ENCODE measurements around the gene KAZN.

The KAZN gene

GRCh38 chr1:14989931-14990728, 391.6 kb downstream of the KAZN start:
- FAIRE-seq: no peak
- DNase-seq (ENCODE audit: insufficient read length, low spot score): no peak
- no peak for TF ChIP-seq CTCF (IDR thresholded peaks at IDR 0.05; ENCODE audit: insufficient read depth, missing control alignments)

DNA sequence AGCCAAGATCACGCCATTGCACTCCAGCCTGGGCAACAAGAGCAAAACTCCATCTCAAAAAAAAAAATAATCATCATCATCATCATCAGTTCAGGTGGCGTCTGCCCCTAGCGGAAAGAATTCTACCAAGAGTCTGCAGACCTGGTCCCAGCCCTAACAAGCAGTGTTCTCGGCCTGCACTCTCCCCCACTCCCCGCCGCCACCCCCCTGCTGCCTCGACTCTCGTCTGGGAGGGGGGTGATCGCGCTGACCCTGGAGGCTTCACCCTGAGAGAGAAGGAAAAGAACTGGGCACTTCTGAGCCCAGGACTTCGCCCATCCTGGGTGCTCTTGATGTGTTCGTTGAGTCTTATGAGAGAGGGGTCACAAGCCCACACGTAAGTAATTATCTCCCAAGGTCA, 394.9 kb downstream of the KAZN start:
- FAIRE-seq: no peak
- no peak for TF ChIP-seq CTCF (IDR thresholded peaks at IDR 0.05; ENCODE audit: insufficient read depth, missing control alignments)
- DNase-seq (ENCODE audit: insufficient read length, low spot score): no peak

- no peak for TF ChIP-seq CTCF (IDR thresholded peaks at IDR 0.05; ENCODE audit: insufficient read depth, missing control alignments)
- DNase-seq (ENCODE audit: insufficient read length, low spot score) (no peak), FAIRE-seq (no peak)
Measured at GRCh38 chr1:14994148-14994547, 395.7 kb downstream of the KAZN start.

- DNase-seq (ENCODE audit: insufficient read length, low spot score): no peak
- no peak for TF ChIP-seq CTCF (IDR thresholded peaks at IDR 0.05; ENCODE audit: insufficient read depth, missing control alignments)
- no peak for FAIRE-seq
Measured at GRCh38 chr1:14994841-14995437, 396.5 kb downstream of the KAZN start.

- no peak for TF ChIP-seq CTCF (IDR thresholded peaks at IDR 0.05; ENCODE audit: insufficient read depth, missing control alignments)
- no peak for FAIRE-seq
- no peak for DNase-seq (ENCODE audit: insufficient read length, low spot score)
Measured at GRCh38 chr1:14996133-14997050, 397.9 kb downstream of the KAZN start.

DNA sequence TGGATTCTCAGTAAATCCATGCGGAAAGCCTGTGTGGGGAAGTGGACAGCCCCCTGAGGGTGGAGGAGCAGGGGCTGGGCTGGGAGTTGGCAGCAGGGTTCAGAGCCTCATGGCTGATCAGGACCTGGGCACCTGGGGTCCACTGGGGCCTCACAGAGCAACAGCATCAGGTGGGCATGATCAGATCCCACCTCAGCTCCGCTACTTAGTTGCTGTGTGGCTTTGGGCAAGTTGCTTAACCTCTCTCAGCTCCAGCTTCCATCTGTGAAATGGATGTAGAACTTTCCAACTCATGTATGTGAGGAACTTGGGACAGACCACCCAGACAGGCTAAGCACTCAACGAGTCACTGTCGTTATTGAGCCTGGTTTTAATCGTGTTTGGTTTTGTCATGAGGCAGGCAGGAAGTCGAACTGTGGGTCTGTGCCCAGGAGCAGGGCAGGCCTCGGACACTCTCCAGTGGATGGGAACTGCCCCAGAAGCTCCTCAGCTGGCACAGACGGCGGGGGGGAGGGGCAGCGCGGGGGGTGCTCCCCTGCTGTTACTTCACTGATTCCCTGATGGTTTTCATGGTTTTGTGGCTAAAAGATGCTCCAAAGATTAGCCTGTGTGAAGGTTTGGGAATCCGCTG, 399.3 kb downstream of the KAZN start:
- no peak for FAIRE-seq
- DNase-seq (ENCODE audit: insufficient read length, low spot score): no peak

More for the DNA sequence above, 399.3 kb downstream of the KAZN start:
- no peak for TF ChIP-seq CTCF (IDR thresholded peaks at IDR 0.05; ENCODE audit: insufficient read depth, missing control alignments)
